ENCODE data around the gene MYO9B. TPM values are rescaled to one million over a fixed set of nuclear protein-coding genes. Genes with fewer than 3 reads are reported as not detected.
A peak's percentile ranks its signal among the peaks of the same experiment; 100 is the strongest.

MYO9B gene
- total RNA-seq, 1 experiment from 2014 or later, result 58.6 TPM

- peaks cover 12 to 14% of the 10 kb centered on the region in 2 experiments for H3K4me1 Mint-ChIP-seq
- Histone ChIP-seq H3K56ac (ENCODE audit: insufficient read length, low read depth, low read length) (no peak overlapping the region), H3K14ac (ENCODE audit: insufficient read depth, low read length) (no peak overlapping the region), H3K79me2 (ENCODE audit: insufficient read depth, low read length) (no peaks in the 10 kb centered on the region), H4K20me1 (ENCODE audit: control insufficient read depth, insufficient read depth, insufficient read length) (no peaks in the 10 kb centered on the region), H3K9me3 (ENCODE audit: control insufficient read depth, low read depth, low read length) (no peaks in the 10 kb centered on the region), H3K79me1 (ENCODE audit: insufficient read depth, low read depth, low read length, poor library complexity, severe bottlenecking) (no peaks in the 10 kb centered on the region), H3K4me1 (ENCODE audit: insufficient read depth, low read length) (no peaks in the 10 kb centered on the region), H4K8ac (replicated peaks; ENCODE audit: insufficient read length, low read depth, low read length) (no peak overlapping the region), H4K5ac (ENCODE audit: insufficient read length, low read depth, low read length) (no peak overlapping the region), H2BK12ac (ENCODE audit: insufficient read length, low read depth, low read length) (no peak overlapping the region), H3K9ac (ENCODE audit: extremely low read depth, insufficient read length, low read length) (no peak overlapping the region), H3K23me2 (ENCODE audit: insufficient read length, low read depth, low read length, poor library complexity, severe bottlenecking) (peaks cover 3% of the 10 kb centered on the region), H3T11ph (ENCODE audit: low read length) (no peak overlapping the region), H2BK5ac (ENCODE audit: insufficient read length, low read length) (no peak overlapping the region), H3K23ac (ENCODE audit: insufficient read length, low read depth, low read length) (no peak overlapping the region), H3K18ac (ENCODE audit: insufficient read length, low read depth, low read length) (no peak overlapping the region), H3K27me3 (ENCODE audit: insufficient read depth, low read length) (no peaks in the 10 kb centered on the region), H2BK120ac (ENCODE audit: low read depth, low read length, poor library complexity, severe bottlenecking) (no peak overlapping the region), H2BK20ac (ENCODE audit: low read depth, low read length, poor library complexity, severe bottlenecking) (no peak overlapping the region), H2AFZ (ENCODE audit: low read length) (no peak overlapping the region), H2AK5ac (ENCODE audit: insufficient read length, low read length) (no peak overlapping the region), H2BK15ac (ENCODE audit: low read depth, low read length) (no peak overlapping the region), H3K4me2 (ENCODE audit: insufficient read depth, insufficient read length, low read length) (no peak overlapping the region), H4K91ac (ENCODE audit: insufficient read length, low read depth, low read length) (no peak overlapping the region), H3K4ac (ENCODE audit: low read depth, low read length) (no peak overlapping the region), H3K27ac (ENCODE audit: insufficient read length, low read depth, low read length) (no peak overlapping the region)
- no peak overlapping the region for H3K4me3 Mint-ChIP-seq
- peaks cover 6 to 46% (median 17%) of the 10 kb centered on the region in 3 experiments; a peak in 6 of 7 replicates for H3K36me3 Mint-ChIP-seq (ENCODE audit: insufficient read depth in 1 of 3, low read depth in 3 of 3)
- 0 out of 7 replicates have a peak overlapping the region, but pooled peaks of 2 of the 3 experiments have one; percentile 35 to 61 for H3K27ac Mint-ChIP-seq
- H3K9me3 Mint-ChIP-seq, result no peaks in the 10 kb centered on the region
- peak; percentile 35; the same call in 2 of the 3 replicates for TF ChIP-seq CTCF (conservative IDR thresholded peaks at IDR 0.05)
- H3K27me3 Mint-ChIP-seq (ENCODE audit: low read depth), result no peaks in the 10 kb centered on the region; the same call in 1 of the 2 replicates
- DNase-seq, result no peak
- no CpG with 5 or more reads among the region's 14 CpGs for WGBS (ENCODE audit: extremely low coverage, insufficient read length, low lambda C conversion rate)
Measured at GRCh38 chr19:17183271-17183761, 107.7 kb downstream of the MYO9B start.
